Tibial nerve (tissue), 4 donors: Measurements from ENCODE around the gene ELMO1. TPM values are rescaled to one million over a fixed set of nuclear protein-coding genes. Genes with fewer than 3 reads are reported as not detected.

Experiments used
- DNase-seq, 2 donors: peaks; one replicate each; pipeline ENCODE4 v3.0.0-alpha.2; 2019; ENCODE audit warnings: low spot score in 2 of 2
- H3K27ac ChIP-seq, 4 donors: fragments of 200-600 bp; sonication (generic) in 3 of 4; one replicate each; pipeline ENCODE4 v1.5.1; 2017 to 2019; ENCODE audit warnings: mild to moderate bottlenecking in 1 of 4
- H3K27me3 ChIP-seq, 2 donors: fragments of 200-600 bp; sonication (generic) in 1 of 2; one replicate each; pipeline versions ENCODE4 v1.5.1 to v1.6.0; 2017 to 2019
- H3K36me3 ChIP-seq, 3 donors: fragments of 200-600 bp; sonication (generic); one replicate each; pipeline ENCODE4 v1.5.1; 2018 to 2019
- H3K4me1 ChIP-seq, 4 donors: fragments of 200-600 bp; sonication (generic) in 3 of 4; one replicate each; pipeline ENCODE4 v1.5.1; 2017 to 2019
- H3K4me3 ChIP-seq, 4 donors: fragments of 200-600 bp; sonication (generic) in 3 of 4; one replicate each; pipeline ENCODE4 v1.5.1; 2017 to 2019; ENCODE audit warnings: mild to moderate bottlenecking in 1 of 4, moderate library complexity in 1 of 4
- H3K9me3 ChIP-seq, 4 donors: fragments of 200-600 bp; sonication (generic) in 3 of 4; one replicate each; pipeline ENCODE4 v1.5.1; 2017 to 2019
- EP300 ChIP-seq, 2 donors: sonication (generic); formaldehyde crosslinking; IDR thresholded peaks; one replicate each; pipeline ENCODE4 v1.6.1; 2017; ENCODE audit warnings: antibody characterized with exemption in 2 of 2, mild to moderate bottlenecking in 1 of 2
- POLR2A ChIP-seq, 2 donors: fragments of 450-650 bp; IDR thresholded peaks; one replicate each; pipeline ENCODE4 v1.6.1; 2017; ENCODE audit warnings: antibody characterized with exemption in 2 of 2, mild to moderate bottlenecking in 2 of 2, moderate library complexity in 2 of 2
- WGBS, 2 donors: methylation state at CpG; one replicate each; pipeline ENCODE4 v1.1.5; 2018; 5-methylcytosine and 5-hydroxymethylcytosine counted together
- total RNA-seq, 4 donors: library from RNA; depleted of rRNA; stranded (reverse); fragments of >200 nt; gene quantifications; one replicate each; pipeline ENCODE4 v1.1.0, GENCODE V29; 2016
- TF ChIP-seq, protein P1 (sequence below), 5 experiments: fragments of 200-600 bp in 3 of 5; fragments of 450-650 bp in 2 of 5; sonication (generic) in 3 of 5; IDR thresholded peaks; one replicate each; pipeline ENCODE4 v1.5.1; 2016 to 2019; ENCODE audit warnings: antibody characterized with exemption in 5 of 5, mild to moderate bottlenecking in 3 of 5, moderate library complexity in 2 of 5

Gene ELMO1
- total RNA-seq, 4 donors from 2014 or later, result 196 to 328 (median 268) TPM

DNA sequence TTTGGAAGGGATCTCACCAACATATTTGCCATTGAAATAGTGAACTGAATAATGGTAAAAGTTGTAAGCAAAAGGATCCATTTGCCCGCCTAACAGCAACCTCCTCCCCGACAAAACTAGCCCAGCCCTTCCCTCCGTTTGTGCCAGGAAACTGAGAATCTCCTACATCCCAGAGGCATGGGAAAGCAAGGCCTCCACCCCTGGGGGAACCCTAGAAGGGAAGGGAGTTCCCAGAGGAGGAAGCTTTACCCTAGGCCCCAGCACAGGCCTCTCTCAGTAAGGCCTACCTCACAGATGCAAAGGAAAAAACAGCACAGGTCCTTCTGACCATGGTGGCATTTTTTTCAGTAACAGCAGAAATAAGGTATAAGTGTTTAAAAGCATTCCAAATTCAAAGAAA lies 229.7 kb downstream of the ELMO1 start:
- Histone ChIP-seq H3K27ac (peak overlapping the region in 3 of 4 donors; percentile 4 to 74 (median 55)), H3K36me3 (peaks cover 0 to 23% (median 0%) of the 10 kb centered on the region in 3 donors), H3K9me3 (no peaks in the 10 kb centered on the region), H3K4me1 (peaks cover 0 to 42% (median 16%) of the 10 kb centered on the region in 4 donors), H3K27me3 (no peaks in the 10 kb centered on the region), H3K4me3 (no peak overlapping the region)
- DNase-seq, result peak in 1 of 2 donors; percentile 4
- 37 to 62% methylated on average over 3 of the region's 3 CpGs for WGBS, 2 donors
- TF ChIP-seq, protein P1, sequence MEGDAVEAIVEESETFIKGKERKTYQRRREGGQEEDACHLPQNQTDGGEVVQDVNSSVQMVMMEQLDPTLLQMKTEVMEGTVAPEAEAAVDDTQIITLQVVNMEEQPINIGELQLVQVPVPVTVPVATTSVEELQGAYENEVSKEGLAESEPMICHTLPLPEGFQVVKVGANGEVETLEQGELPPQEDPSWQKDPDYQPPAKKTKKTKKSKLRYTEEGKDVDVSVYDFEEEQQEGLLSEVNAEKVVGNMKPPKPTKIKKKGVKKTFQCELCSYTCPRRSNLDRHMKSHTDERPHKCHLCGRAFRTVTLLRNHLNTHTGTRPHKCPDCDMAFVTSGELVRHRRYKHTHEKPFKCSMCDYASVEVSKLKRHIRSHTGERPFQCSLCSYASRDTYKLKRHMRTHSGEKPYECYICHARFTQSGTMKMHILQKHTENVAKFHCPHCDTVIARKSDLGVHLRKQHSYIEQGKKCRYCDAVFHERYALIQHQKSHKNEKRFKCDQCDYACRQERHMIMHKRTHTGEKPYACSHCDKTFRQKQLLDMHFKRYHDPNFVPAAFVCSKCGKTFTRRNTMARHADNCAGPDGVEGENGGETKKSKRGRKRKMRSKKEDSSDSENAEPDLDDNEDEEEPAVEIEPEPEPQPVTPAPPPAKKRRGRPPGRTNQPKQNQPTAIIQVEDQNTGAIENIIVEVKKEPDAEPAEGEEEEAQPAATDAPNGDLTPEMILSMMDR (IDR thresholded peaks at IDR 0.05), result no peak
- TF ChIP-seq EP300 (IDR thresholded peaks at IDR 0.05), result no peak
- TF ChIP-seq POLR2A (IDR thresholded peaks at IDR 0.05), result no peak

DNA sequence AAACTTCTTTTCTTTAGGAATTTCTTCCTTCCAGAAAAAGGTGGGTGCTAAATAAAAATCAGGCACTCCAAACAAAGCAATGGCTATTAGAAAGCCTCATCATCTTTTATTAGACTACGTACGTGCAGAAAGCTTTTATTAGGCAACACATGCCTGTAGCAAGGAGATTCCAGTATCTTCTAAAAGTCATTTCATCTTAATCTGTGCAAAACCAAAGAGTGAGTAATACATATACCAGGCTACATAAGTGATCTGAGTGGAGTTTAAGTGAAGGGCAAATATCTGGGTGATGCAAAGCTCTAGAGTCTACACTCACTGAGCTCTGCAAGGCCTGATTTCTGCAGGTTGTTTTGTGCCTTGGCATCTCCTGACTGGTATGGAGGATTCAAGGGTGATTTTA lies 231.7 kb downstream of the ELMO1 start:
- peaks cover 0 to 58% (median 16%) of the 10 kb centered on the region in 4 donors for H3K4me1 ChIP-seq
- no peaks in the 10 kb centered on the region for H3K9me3 ChIP-seq
- no peak for TF ChIP-seq POLR2A (IDR thresholded peaks at IDR 0.05)
- no peak for TF ChIP-seq EP300 (IDR thresholded peaks at IDR 0.05)
- TF ChIP-seq, protein P1 (IDR thresholded peaks at IDR 0.05), result no peak
- no peak overlapping the region for H3K4me3 ChIP-seq
- H3K27me3 ChIP-seq, result no peaks in the 10 kb centered on the region
- H3K27ac ChIP-seq, result peak overlapping the region in 2 of 4 donors; percentile 70 to 78
- 33 to 59% methylated on average over 2 of the region's 2 CpGs for WGBS, 2 donors
- H3K36me3 ChIP-seq, result peaks cover 0 to 22% (median 0%) of the 10 kb centered on the region in 3 donors
- DNase-seq, result no peak

DNA sequence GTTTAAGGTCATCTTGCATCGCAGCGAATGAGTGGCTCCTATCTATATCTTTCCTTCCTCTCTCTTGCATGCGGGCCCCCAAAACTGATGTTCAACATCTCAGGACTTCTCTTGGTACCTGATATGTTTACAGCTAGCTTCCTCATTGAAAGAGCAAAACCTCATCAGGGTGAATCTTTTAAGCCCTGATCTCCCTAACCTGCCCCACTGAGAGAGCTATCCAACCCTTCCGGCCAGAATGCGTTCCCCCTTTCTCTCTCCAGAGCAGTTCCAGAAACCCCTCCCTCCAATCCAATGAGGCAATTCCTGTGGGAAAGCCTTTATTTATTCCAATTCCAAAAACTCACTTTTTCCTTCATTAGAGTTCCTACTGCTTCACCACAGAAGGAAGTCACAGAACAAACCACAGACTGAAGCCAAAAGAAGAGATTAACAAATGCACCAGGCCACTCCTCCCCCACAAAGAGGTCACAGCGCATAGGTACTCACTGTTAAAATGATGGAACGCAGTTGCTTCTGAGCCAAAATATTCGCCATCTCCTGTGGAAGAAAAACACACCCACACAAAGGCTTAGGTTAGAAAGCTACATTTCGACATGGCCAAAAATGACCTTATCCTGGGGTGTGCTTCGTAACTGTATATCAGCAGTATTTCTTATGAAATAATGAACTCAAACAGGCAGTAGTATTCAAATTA lies 232.4 kb downstream of the ELMO1 start:
- Histone ChIP-seq H3K4me1 (peaks cover 4 to 64% (median 19%) of the 10 kb centered on the region in 4 donors), H3K27ac (peak overlapping the region in 2 of 4 donors; percentile 70 to 78), H3K4me3 (no peak overlapping the region), H3K9me3 (no peaks in the 10 kb centered on the region), H3K36me3 (peaks cover 0 to 15% (median 0%) of the 10 kb centered on the region in 3 donors), H3K27me3 (no peaks in the 10 kb centered on the region)
- peak in 1 of 2 donors; percentile 41 for DNase-seq
- peak in 1 of 2 donors; percentile 61 for TF ChIP-seq EP300 (IDR thresholded peaks at IDR 0.05)
- TF ChIP-seq, protein P1 (IDR thresholded peaks at IDR 0.05), result no peak
- WGBS, 2 donors, result 49 to 56% methylated on average over 10 of the region's 10 CpGs

DNA sequence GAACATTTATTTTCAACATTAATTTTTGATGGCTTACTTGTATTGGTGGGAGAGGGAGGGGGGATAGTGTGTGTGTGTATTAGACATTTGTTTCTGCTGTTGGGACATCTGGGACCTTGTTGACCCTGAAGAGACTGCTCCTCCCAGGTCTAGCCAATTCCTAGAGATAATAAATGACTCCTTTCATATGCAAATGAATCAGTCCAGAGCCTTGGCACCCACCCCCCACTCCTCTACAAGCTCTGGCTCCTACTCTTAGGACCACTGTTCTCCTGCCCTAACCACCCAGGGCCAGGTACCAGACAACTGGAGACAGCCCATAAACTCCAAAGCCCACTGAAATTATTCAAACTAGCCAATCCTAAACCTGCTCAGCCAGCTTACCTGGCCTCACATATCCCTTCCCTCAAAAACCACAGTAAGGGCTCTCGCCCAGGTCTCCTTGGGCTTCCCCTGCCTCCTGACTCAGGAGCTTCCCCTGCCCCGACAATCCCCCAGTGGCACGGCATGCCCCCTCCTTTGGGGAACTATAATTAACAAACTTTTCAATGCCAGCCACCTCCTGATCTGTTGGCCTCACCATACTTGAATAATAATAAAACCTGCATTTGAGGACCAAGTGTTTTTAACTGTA lies 233.3 kb downstream of the ELMO1 start:
- 71 to 82% methylated on average over 3 of the region's 3 CpGs for WGBS, 2 donors
- Histone ChIP-seq H3K9me3 (no peaks in the 10 kb centered on the region), H3K27ac (peak overlapping the region in 2 of 4 donors; percentile 70 to 78), H3K4me3 (no peak overlapping the region), H3K4me1 (peaks cover 4 to 73% (median 21%) of the 10 kb centered on the region in 4 donors), H3K27me3 (no peaks in the 10 kb centered on the region), H3K36me3 (peaks cover 0 to 8% (median 0%) of the 10 kb centered on the region in 3 donors)
- no peak for TF ChIP-seq EP300 (IDR thresholded peaks at IDR 0.05)
- no peak for TF ChIP-seq POLR2A (IDR thresholded peaks at IDR 0.05)
- TF ChIP-seq, protein P1 (IDR thresholded peaks at IDR 0.05), result no peak
- no peak for DNase-seq

DNA sequence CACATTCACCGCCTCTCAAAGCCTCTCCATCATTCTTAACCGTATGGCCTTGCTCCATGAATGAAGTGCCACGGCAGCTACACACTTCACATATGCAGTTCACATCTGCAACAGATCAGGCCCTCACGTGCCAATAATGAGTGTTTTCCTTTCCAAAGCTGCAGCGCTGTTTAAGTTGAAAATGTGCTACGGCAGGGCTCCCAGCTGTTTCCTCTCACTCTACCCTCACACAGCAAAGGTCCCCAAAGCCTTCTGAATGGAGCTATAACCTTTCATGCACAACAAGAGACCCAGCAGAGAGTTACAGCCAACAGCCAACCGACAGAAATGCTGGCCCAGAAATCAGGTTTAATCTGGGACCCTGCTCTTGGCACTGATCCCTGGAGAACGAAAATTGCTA lies 236.1 kb downstream of the ELMO1 start:
- TF ChIP-seq EP300 (IDR thresholded peaks at IDR 0.05), result no peak
- no peak for TF ChIP-seq POLR2A (IDR thresholded peaks at IDR 0.05)
- TF ChIP-seq, protein P1 (IDR thresholded peaks at IDR 0.05), result no peak
- H3K27ac ChIP-seq, result peak overlapping the region in 3 of 4 donors; percentile 58 to 87 (median 78)
- 41 to 55% methylated on average over 8 of the region's 8 CpGs for WGBS, 2 donors

More for the DNA sequence above, 236.1 kb downstream of the ELMO1 start:
- H3K9me3 ChIP-seq, result no peaks in the 10 kb centered on the region
- no peaks in the 10 kb centered on the region for H3K27me3 ChIP-seq
- H3K36me3 ChIP-seq, result peaks cover 0 to 11% (median 0%) of the 10 kb centered on the region in 3 donors
- peaks cover 4 to 85% (median 27%) of the 10 kb centered on the region in 4 donors for H3K4me1 ChIP-seq
- H3K4me3 ChIP-seq, result no peak overlapping the region
- no peak for DNase-seq
